HG03354 (cell line): ENCODE measurements around the gene TNFRSF1B.

Experiments
- ATAC-seq: cut with Tn5 transposase; IDR thresholded peaks from one replicate; pipeline ENCODE4 v1.9.1; 2021; ENCODE audit warnings: mild to moderate bottlenecking; ENCODE audit not compliant: unreplicated experiment, poor library complexity, severe bottlenecking

TNFRSF1B gene

DNA sequence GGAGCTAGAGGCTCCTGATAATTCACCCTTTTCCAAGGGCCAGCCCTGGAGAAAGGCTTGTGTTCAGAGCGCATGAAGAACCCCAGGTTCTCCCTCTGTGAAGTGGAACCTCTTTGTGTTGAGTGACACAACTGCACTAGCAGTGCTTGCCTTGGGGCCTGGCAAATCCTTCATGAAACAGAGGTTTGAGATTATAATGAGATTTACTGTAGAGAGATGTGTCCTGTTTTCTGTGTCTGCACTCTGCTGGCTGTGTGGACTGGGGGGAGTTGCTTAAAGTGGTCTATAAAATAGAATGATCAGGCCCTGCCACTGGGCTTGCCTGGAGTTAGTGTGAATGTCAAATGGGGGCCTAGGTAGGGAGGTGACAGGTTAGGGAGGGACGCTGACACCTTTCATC, 11.5 kb upstream of the TNFRSF1B start:
- no peak for ATAC-seq

DNA sequence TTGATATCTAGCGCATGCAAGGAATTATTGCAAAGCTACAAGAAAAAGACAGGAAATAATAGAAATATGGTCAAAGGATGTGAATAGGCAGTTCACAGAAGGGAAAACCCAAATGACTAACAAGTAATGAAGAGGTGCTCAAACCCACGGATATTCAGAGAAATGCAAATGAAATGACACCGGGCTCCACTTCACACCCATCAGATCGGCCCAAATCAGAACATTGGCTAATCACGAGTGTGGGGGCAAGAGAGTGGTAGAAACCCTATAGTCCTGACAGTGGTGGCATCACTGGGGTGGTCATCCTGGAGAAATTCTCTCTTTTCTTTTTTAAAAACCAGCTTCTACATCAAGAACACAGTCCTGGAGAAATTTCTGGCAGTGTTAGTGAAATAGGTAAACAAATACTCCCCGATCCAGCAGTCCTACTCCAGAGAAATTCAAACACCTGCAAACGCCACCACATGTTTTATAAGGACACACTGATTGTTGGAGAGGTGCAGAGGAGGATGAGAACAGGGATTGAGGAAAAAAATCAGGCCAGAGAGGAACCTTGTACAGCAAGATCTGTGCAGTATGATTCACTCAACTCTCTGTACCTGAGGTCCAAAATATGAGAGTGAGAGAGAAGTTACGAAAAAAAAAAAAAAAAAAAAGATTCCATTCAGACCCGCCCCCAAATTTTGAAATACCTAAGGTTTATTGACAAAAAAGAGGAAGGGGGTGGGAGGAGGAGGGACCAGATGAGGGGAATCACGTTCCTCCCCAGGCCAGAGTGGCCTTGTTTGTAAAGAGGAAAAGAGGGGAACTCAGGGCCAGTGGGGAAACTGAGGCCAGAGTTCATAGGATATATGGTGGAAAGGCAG, 9.2 kb upstream of the TNFRSF1B start:
- no peak for ATAC-seq

DNA sequence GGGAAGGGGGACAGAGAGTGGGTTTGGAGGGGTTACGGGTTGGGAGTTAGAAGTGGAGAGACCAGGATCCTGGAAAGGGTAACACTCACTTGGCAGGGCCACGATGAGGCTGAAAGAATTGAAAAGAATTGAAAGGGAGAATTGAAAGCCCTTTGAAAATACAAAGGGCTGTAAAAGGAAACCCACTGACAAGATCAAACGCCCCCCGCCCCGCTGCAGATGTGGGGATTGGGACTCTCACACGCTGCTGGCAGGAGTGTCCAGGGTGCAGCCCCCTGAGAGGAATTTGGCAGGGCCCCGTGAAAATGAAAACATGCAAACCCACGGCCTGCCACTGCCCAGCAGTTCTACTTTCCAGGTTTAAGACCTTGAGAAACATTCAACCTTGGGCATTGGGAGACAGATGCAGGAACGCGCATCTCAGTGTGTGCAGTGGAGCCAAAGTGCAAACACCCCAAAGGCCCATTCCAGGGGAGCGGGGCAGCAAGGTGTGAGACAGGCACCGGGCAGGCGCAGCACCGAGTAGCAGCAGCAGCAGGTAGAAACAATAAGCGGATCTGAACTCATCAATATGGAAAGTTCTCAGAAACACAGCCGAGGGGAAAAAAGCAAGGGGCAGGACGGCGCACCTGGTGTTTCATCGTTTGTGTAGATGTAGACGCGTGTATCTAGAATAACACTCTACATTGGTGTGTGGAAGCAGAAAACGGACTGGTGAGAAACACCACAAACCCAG, 8.3 kb upstream of the TNFRSF1B start:
- no peak for ATAC-seq

DNA sequence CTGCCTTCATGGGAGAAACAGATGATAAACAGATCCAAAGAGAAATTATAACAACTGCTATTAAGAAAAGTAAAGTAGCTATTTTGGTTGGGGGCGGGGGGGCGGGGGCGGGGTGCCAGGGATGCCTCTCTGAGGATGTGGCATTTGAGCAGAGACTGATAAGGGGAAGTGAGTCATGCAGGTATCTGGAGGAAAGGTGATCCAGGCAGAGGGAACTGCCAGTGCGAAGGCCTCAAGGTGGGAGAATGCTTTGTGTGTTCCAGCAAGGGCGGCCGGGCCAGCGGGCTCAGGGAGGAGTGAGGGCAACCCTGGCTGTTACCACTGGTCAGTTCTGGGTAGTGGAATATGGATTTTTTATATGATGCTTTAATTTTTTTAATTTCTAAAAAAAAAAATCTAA, 7.0 kb upstream of the TNFRSF1B start:
- no peak for ATAC-seq

DNA sequence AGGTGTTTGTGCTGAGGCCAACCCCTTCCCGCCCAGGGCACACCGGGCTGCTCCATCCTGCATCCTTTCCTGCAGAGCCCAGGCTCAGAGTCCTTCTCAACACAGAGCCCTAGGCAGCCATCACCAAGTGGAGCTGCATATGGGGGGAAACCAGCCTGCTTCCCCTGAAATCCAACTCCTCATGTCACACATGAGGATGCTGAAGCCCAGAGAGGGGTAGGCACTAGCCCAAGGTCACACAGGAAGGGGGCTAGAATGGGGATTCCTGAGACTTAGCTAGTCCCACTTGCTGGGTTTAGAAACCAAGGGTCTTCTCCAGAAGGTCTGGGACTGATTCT, 5.5 kb upstream of the TNFRSF1B start:
- no peak for ATAC-seq

DNA sequence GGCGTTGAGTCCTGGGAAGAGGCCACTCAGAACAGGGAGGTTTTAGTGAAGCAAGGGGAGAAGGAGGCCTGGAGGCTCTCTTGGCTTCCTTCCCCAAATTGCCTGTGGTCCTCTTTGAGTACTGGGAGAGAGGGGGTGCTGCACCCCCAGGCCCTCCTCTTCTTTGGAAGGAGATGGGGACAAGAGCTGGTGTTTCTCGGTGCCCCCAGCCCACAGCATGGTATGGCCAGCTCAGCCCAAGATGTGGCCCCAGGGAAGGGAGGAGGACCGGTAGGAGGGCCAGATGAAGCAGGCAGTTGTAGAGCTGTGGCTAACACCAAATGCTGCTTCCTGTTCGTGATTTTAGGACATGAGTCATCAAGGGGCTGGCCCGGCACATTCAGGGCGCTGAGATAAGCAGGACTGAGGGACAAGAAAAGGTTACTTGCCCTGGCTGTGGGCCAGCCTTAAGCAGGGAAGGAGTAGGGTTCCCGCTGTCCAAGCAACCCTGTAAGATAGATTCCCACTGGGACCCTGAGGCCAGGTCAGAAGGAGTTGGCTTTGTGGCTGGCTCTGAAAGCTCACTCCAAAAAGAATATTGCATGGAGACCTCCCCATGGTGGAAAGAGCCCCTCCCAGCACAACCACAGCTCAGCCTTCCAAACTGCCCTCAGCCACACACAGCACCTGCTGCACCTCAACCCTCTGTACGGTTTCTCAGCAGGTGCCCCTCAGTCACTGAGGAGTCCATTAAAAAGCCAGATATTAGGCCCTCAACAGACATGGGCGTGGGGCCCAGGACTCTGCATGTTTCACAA, 4.9 kb upstream of the TNFRSF1B start:
- ATAC-seq: peak; percentile 85

DNA sequence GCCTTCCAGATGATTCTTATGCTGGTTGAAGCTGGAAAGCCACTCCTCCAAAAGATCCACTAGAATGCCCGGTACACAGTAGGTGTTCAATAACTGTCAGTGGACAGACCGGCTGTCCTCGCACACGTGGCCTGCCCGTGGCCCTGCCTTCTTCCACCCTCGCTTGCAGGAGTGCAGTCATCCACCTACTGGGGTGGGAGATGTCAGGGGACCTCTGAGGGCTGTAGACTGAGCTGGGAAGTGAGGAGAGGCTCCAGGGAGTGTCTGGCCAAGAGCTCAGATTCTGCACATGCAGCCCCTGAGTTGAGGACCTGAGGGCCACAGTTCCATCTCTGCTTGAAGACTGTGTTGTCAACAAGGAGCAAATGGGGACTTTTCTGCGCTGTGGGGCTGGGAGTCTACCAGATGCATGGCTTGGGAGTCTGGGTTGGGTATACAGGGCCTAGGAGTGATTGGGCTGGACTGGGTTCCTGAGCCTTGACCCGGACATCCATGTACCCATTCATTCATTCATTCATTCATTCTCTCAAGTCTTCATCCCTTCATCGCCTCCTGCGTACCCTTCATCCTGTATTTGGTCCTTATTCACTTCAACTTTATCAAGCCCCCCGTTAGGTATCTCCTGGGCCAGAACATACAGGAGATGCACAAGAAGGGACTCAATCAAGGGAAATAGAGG, 4.2 kb upstream of the TNFRSF1B start:
- ATAC-seq: no peak

DNA sequence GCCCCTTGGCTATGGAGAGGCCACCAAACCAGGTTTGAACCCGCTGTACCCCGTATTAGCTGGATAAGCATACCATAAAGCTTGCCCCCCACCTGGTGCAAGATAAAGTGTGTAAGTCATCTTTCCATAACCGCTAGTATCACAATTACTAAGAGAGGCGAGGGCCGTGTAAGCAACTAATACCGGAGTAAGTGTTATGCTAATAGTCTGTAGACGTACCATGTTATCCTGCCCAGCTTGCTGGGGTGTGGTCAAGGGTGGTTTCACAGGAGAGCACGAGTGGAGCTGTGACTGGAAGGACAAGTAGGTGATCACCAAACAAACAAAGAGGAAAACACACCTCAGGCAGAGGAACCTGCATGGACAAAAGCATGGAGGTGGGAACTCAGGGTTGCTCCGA, 3.6 kb upstream of the TNFRSF1B start:
- ATAC-seq: no peak

DNA sequence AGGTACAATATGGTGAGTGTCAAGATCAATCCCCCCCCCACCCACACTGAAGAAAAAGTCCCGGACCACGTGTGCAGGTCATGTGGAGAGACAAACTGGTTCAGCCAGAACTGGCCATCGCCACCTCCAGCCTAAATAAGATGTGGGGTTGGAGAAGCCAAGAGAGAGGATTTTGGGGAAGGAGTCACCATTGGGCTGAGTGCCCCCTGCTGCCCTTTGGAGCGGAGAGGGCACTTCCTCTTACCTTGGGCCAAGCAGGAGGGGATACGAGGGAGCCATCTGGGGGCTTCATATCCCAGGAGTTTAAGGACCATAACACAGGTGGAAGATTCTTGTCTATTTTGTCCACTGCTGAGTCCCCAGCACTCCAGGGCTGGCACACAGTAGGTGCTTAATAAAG, 2.6 kb upstream of the TNFRSF1B start:
- no peak for ATAC-seq

DNA sequence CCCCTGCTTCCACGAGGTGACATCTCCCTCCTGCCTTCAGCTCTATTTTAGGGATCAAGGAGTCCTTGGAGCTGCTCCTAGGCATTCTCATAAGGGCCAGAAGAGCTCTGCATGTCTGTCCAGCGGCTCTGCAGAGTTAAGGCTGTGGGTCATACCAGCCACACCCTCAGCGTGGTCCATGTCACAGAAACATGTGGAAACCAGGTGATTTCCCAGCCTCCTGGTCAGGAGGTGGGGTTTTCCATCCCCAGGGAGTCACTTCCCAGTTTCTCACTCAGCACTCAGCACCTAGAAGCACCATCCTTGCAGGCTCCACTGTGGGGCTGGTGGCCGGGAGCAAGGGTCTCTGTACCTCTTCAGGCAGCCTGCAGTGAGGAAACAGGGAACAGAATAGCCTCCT, 1.4 kb upstream of the TNFRSF1B start:
- ATAC-seq: no peak

DNA sequence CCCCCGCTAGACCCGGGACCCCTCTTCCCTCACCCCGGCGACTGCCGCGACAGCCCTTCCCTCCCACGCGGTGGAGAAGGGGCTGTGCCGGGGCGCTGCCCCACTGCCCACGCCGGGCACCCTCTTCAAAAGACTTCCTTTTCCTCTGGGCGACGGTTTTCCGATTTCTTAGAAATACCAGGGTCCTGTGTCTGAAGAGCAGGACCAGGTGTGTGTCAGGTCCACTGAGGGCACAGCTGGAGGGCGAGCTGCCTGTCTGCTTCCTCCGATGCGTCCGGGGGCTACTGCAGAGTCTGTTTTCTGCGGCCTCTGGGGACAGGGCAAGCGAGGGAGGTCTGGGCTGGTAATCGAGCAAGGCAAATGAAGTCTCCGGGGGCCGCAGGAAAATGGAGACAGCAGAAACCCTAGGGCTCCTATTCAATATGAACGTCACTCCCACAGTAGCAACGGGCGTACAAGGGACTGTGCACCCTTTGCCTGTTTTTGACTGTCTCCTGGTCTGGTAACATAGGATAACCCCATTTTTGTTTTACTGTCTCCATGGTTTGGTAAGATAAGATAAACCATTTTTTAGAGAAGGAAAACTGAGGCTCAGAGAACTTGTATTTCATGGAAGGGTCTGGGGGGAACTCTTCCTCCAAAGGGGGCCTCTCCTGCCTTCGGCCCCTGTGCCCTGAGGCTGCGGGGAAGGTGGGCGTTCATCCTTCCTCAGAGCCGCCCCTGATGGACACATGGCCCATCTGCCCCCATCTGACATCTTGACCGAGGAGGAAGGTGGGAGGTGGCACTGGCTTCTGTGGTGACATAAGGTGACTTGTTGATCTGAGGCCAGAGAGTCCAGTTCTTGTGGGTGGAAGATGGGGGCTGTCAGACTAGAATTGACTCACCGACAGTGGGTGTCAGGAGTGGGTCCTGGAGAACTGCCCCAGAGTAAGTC, 970 bp downstream of the TNFRSF1B start:
- peak; percentile 33 for ATAC-seq

DNA sequence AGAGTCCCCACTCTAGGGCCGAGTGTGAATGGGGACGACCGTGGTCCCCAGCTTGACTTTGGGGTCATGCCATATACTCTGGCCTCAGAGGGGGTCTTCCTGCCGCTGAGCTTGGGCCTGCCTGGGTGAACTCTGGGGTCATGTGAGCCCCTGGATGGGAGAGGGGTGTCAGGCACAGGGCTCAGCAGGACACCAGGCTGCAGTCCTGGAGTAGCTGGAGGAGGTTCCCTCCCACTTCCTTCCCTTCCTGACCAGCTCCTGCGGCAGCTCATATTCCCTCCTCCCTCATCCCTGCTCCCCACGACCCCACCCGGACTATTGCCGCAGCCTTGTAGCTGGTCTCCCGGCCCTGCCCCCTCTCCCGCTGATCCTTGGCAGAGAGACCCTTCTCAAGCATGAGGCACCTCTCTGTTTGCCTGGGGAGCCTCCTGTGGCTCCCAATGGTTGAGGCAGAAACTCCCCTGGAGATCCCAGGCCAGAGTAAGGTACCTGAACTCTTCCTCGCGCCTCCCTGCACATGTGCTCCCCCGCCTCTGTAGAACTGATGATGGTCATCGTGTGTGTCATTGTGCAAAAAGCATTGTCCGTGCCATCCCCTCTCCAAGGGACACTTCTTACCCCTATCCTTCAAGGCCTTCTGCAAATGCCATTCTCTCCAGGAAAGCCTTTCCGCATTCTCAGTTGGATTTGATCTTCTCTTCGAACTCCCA, 1.8 kb downstream of the TNFRSF1B start:
- no peak for ATAC-seq

DNA sequence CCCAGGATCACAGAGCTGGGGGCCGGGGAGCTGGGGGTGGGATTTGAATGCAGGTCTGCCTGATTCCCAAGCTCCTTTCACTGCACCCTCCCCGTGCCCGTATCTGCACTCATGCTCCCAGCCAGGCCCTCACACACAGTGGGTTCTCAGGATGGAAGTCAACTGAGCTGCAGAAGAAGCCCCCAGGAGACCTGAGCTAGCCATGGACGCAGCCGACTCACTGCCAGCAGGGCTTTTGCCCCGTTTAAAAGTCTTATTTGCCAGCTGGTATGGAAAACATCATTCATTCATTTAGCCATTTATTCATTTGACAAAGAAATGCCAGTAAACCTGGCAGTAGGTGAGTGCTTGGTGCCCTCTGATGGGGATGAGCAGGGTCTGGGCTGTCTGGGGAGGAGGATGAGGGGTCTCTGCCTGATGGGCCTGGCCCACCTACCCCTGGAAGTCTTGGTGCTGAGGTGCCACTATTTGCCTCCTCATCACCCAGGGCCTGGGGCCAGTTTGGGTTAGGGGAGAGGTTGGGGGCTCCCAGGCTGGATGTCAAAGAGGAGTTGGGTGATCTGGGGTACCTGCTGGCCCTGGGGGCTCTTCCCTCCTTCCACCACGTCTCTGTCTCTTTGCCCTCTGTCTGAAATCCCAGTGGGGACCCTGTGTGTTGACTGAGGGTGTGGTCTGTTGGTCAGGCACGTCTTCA, 2.8 kb downstream of the TNFRSF1B start:
- no peak for ATAC-seq

DNA sequence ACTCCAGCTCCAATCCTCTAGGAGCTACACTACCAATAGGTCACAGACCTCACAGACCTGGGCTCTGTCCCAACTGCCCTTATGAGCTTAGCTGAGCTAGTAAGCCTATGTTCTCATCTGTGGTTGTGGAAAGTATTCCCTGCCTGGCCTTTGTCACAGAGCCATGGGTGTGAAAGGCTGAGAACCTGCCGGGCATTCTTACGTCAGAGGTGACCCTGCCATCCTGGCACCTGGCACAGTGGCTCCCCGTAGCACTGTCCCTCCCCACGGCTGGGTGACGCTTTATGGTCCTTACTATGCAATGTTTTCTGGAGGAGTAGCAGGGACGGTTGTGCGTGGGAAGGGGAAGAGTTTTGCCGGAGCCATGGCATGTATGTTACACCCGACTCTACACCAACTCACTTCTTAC, 3.5 kb downstream of the TNFRSF1B start:
- no peak for ATAC-seq

DNA sequence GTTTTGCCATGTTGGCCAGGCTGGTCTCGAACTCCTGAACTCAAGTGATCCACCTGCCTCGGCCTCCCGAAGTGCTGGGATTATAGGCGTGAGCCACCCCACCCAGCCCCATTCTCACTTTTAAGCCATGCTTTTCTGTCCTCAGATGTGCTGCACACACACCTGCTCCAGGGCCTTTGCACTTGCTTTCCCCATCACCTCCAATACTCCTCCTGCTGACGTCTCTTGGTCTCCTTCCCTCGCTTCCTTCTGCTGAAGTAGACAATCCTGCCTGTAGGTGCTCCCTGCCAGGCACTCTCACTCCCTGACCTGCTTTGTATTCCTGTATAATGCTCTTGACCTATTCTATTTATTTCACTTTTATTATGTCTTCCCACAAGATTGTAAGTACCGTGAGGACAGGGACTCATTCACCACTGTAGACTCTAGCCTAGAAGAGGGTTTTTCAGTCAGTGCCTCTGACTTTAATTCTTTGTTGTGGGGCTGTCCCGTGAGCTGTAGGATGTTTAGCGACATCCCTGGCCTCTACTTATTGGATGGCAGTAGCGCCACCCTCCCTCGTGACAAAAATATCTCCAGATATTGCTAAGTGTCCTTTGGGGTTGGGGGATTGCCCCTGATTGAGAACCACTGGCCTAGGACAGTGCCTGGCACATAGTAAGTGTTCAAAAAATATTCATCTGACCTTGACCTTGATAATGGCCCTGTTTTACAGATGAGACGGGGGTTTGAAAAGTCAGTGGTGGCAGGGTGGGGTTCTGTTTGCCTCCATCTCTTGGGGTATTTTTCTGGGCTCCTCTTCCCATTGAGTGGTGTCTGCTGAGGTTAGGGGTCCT, 4.6 kb downstream of the TNFRSF1B start:
- no peak for ATAC-seq

DNA sequence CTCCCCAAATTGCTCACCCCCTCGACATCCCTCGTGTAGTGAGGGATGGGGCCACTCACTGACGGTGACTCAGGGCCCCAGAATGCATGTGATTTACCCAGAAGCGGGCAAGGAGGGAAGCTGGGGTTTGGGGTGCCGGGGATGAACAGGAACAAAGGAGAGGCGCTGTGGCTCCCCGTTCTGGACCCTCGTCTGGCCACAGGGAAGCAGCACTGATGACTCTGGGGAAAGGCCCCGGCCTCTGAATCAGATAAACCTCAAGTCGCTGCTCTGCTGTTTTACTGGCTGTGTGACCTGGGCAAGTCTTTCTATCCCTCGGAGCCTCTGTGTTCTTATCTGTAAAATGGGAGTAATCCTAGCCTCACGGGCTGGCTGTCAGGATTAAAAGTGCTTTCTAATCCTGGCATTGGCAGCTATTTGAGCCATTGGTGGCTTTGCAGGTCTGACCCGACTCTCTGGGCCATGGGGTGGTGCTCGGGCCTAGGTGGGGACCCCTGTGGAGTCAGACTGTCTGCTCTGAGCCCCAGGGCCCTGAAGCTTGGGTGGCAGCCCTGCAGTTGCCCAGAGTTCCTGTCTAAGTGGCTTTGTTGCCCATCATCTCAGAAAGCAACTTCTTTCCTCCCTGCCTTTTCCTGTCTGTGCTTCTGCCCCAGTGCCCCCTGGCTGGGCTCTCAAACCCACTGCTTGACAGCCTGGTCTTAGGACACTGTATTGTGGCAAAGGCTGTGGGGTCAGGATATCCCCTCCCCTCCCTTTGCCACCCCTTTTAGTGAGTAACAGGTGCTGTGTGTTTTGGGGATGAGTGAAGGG, 5.5 kb downstream of the TNFRSF1B start:
- ATAC-seq: no peak
